K562 (cell line): Measurements from ENCODE around the gene ZBTB47. TPM values are rescaled to one million over a fixed set of nuclear protein-coding genes. Genes with fewer than 3 reads are reported as not detected.

ENCODE experiments used
- CBFB ChIP-seq: sonication (generic); formaldehyde crosslinking; IDR thresholded peaks from 2 replicates; pipeline ENCODE4 v1.4.0; 2020; ENCODE audit warnings: mild to moderate bottlenecking, missing genetic modification reagents
- GTF2E2 ChIP-seq: fragments of 200-800 bp; sonication (Bioruptor generic); IDR thresholded peaks from 2 replicates; pipeline ENCODE4 v1.6.1; 2016; ENCODE audit warnings: missing genetic modification characterization, missing compliant biosample characterization
- TARDBP ChIP-seq: fragments of 450-650 bp; IDR thresholded peaks from 2 replicates; pipeline ENCODE4 v1.6.1; 2016
- ZSCAN32 ChIP-seq: fragments of 450-650 bp; formaldehyde crosslinking; IDR thresholded peaks from 2 replicates; pipeline ENCODE4 v1.4.0; 2020; ENCODE audit warnings: mild to moderate bottlenecking, moderate library complexity
- polyA plus RNA-seq, 8 experiments: library from polyadenylated mRNA; depleted of rRNA in 4 of 8; stranded (reverse) in 5 of 8; unstranded in 3 of 8; fragments of >200 nt; fragmentation: Nextera tagmentation in 2 of 8; fragmentation: Illumina TruSeq in 1 of 8; extraction: Ambion mirVana in 2 of 8; extraction: Trizol in 1 of 8; gene quantifications; 2 replicates each; pipeline versions ENCODE4 v1.2.1 to v1.2.3, GENCODE V29; 2011 to 2014; ENCODE audit warnings: inconsistent platforms in 1 of 8, missing spikeins in 1 of 8
- total RNA-seq, 7 experiments: library from RNA; depleted of rRNA in 6 of 7; stranded (reverse); fragments of >200 nt in 6 of 7; fragmentation: Illumina TruSeq in 2 of 7; extraction: Trizol in 2 of 7; gene quantifications; 2 replicates each; pipeline versions ENCODE4 v1.2.1 to v1.2.3, GENCODE V29; 2011 to 2021; ENCODE audit warnings: low replicate concordance in 1 of 7
- TF ChIP-seq, protein P1 (sequence below): sonication (generic); formaldehyde crosslinking; IDR thresholded peaks from 2 replicates; pipeline ENCODE4 v1.8.1; 2022; ENCODE audit warnings: missing genetic modification reagents
- TF ChIP-seq, protein P2 (sequence below): fragments of 250-450 bp; sonication (Bioruptor Pico); IDR thresholded peaks from 2 replicates; pipeline ENCODE4 v1.4.0; 2020
- TF ChIP-seq, protein P3 (sequence below): sonication (generic); formaldehyde crosslinking; IDR thresholded peaks from 2 replicates; pipeline ENCODE4 v1.8.1; 2023; ENCODE audit warnings: mild to moderate bottlenecking, missing genetic modification reagents

The ZBTB47 gene
- total and polyA plus RNA-seq, 9 of the 15 experiments (the other 6 are each of a cell fraction or from before 2014, with no cell fraction given), result 0.11 to 4.6 (median 1.7) TPM; not detected in 1

DNA sequence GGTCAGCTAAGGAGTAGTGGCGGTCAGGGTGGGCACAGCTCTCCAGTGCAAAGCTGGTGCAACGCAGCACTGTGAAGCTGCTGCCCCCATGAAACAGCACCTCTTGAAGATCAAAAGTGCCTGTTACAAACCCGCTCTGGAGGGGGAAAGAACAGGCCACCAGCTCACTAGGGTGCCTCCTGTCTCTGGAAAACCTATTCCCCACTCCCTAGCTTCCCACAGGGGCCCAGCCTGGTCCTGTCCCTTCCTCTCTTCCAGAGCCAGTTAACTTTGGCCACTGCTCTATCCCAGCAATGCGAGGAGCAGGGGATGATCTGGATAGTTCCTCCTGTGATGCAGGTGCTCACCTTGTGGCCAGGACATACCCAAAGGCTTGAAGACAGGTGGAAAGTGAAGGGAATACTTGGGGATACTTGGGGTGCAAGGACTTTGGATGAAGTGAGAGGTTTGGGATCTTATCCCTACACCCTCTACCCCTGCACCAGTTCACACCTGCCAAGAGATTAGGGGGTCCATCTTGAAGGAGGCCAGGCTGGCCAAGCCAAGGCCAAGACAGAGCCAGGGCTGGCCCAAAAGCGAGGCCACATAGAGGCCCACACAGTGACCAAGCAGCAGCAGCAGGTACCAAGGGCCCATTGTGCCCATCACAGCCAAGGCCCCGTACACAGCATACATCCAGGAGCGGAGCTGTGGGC lies 44.9 kb downstream of the ZBTB47 start (continued):
- TF ChIP-seq TARDBP, result no peak
- TF ChIP-seq GTF2E2 (tag), result no peak
- TF ChIP-seq, protein P1, sequence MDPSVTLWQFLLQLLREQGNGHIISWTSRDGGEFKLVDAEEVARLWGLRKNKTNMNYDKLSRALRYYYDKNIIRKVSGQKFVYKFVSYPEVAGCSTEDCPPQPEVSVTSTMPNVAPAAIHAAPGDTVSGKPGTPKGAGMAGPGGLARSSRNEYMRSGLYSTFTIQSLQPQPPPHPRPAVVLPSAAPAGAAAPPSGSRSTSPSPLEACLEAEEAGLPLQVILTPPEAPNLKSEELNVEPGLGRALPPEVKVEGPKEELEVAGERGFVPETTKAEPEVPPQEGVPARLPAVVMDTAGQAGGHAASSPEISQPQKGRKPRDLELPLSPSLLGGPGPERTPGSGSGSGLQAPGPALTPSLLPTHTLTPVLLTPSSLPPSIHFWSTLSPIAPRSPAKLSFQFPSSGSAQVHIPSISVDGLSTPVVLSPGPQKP (CRISPR knock-in tag), result no peak
- TF ChIP-seq, protein P2, sequence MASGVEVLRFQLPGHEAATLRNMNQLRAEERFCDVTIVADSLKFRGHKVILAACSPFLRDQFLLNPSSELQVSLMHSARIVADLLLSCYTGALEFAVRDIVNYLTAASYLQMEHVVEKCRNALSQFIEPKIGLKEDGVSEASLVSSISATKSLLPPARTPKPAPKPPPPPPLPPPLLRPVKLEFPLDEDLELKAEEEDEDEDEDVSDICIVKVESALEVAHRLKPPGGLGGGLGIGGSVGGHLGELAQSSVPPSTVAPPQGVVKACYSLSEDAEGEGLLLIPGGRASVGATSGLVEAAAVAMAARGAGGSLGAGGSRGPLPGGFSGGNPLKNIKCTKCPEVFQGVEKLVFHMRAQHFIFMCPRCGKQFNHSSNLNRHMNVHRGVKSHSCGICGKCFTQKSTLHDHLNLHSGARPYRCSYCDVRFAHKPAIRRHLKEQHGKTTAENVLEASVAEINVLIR (CRISPR knock-in tag), result no peak
- TF ChIP-seq, protein P3, sequence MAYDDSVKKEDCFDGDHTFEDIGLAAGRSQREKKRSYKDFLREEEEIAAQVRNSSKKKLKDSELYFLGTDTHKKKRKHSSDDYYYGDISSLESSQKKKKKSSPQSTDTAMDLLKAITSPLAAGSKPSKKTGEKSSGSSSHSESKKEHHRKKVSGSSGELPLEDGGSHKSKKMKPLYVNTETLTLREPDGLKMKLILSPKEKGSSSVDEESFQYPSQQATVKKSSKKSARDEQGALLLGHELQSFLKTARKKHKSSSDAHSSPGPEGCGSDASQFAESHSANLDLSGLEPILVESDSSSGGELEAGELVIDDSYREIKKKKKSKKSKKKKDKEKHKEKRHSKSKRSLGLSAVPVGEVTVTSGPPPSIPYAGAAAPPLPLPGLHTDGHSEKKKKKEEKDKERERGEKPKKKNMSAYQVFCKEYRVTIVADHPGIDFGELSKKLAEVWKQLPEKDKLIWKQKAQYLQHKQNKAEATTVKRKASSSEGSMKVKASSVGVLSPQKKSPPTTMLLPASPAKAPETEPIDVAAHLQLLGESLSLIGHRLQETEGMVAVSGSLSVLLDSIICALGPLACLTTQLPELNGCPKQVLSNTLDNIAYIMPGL (CRISPR knock-in tag), result no peak
- no peak for TF ChIP-seq CBFB (CRISPR knock-in tag)
- TF ChIP-seq ZSCAN32 (CRISPR knock-in tag), result no peak
